NCI-H82 treated with DMSO at 0.1 percent for 48 hours (cell line): ENCODE measurements around the gene FAH.

Experiments used
- DNase-seq: peaks from one replicate; lab custom pipeline; 2025; ENCODE audit not compliant: unreplicated experiment; lab: John Stamatoyannopoulos, UW

Gene FAH

GRCh38 chr15:80171787-80172186, 19.0 kb downstream of the FAH start:
- no peak for DNase-seq

GRCh38 chr15:80172401-80172800, 19.6 kb downstream of the FAH start:
- DNase-seq = no peak

GRCh38 chr15:80173022-80173759, 20.4 kb downstream of the FAH start:
- DNase-seq = no peak

- DNase-seq = no peak
Measured at GRCh38 chr15:80174017-80174746, 21.4 kb downstream of the FAH start.

- DNase-seq = no peak
Measured at GRCh38 chr15:80175436-80175835, 22.6 kb downstream of the FAH start.

- no peak for DNase-seq
Measured at GRCh38 chr15:80176443-80176842, 23.6 kb downstream of the FAH start.

GRCh38 chr15:80177156-80177555, 24.4 kb downstream of the FAH start:
- no peak for DNase-seq

- DNase-seq = no peak
Measured at GRCh38 chr15:80179025-80179759, 26.4 kb downstream of the FAH start.

GRCh38 chr15:80179935-80180334, 27.1 kb downstream of the FAH start:
- DNase-seq = no peak

- DNase-seq = no peak
Measured at GRCh38 chr15:80180468-80180867, 27.7 kb downstream of the FAH start.

GRCh38 chr15:80180986-80181385, 28.2 kb downstream of the FAH start:
- no peak for DNase-seq

GRCh38 chr15:80182611-80183261, 29.9 kb downstream of the FAH start:
- no peak for DNase-seq

- DNase-seq = no peak
Measured at GRCh38 chr15:80183306-80183705, 30.5 kb downstream of the FAH start.

GRCh38 chr15:80183886-80184285, 31.1 kb downstream of the FAH start:
- no peak for DNase-seq

GRCh38 chr15:80184554-80184953, 31.8 kb downstream of the FAH start:
- DNase-seq = no peak

GRCh38 chr15:80185152-80185551, 32.4 kb downstream of the FAH start:
- no peak for DNase-seq

GRCh38 chr15:80186066-80186465, 33.3 kb downstream of the FAH start:
- no peak for DNase-seq

GRCh38 chr15:80186597-80186996, 33.8 kb downstream of the FAH start:
- no peak for DNase-seq

GRCh38 chr15:80188251-80188650, 35.5 kb downstream of the FAH start:
- peak; percentile 36 for DNase-seq

GRCh38 chr15:80191198-80191597, 38.4 kb downstream of the FAH start:
- DNase-seq = no peak

GRCh38 chr15:80191897-80192595, 39.2 kb downstream of the FAH start:
- DNase-seq = no peak
